NCI-H2107 (cell line): ENCODE data around the gene DRGX.

ENCODE experiments used
- DNase-seq: peaks from one replicate; lab custom pipeline; 2025; lab: John Stamatoyannopoulos, UW

DRGX gene

DNA sequence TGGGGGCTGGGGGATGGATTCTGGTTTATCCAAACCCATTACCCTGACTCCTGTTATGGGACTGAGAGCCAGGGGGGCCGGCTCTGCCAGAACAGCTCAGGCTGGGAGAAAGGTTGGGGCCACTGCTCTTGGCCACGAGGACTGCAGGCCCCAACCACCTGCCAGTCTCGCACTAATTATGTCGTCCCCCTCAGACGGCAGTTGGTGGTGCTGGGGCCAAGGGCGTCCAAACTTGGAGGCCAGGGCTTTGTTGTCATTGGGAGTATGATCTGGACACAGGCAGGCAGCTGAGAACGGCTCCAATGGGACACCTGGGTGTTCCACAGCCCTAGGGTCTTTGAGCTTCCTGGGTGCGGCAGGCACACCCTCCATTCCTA is 34.7 kb downstream of the DRGX start:
- no peak for DNase-seq

- DNase-seq: no peak
Measured at GRCh38 chr10:49360271-49361177, 35.4 kb downstream of the DRGX start.

GRCh38 chr10:49359349-49360270 is 36.3 kb downstream of the DRGX start:
- no peak for DNase-seq

- no peak for DNase-seq
Measured at GRCh38 chr10:49357910-49358309, 38.0 kb downstream of the DRGX start.

- no peak for DNase-seq
Measured at GRCh38 chr10:49356944-49357343, 38.9 kb downstream of the DRGX start.

GRCh38 chr10:49356181-49356580 is 39.7 kb downstream of the DRGX start:
- no peak for DNase-seq

- no peak for DNase-seq
Measured at GRCh38 chr10:49355221-49355620, 40.7 kb downstream of the DRGX start.

- DNase-seq: no peak
Measured at GRCh38 chr10:49354593-49354992, 41.3 kb downstream of the DRGX start.

- no peak for DNase-seq
Measured at GRCh38 chr10:49353895-49354566, 41.9 kb downstream of the DRGX start.

DNA sequence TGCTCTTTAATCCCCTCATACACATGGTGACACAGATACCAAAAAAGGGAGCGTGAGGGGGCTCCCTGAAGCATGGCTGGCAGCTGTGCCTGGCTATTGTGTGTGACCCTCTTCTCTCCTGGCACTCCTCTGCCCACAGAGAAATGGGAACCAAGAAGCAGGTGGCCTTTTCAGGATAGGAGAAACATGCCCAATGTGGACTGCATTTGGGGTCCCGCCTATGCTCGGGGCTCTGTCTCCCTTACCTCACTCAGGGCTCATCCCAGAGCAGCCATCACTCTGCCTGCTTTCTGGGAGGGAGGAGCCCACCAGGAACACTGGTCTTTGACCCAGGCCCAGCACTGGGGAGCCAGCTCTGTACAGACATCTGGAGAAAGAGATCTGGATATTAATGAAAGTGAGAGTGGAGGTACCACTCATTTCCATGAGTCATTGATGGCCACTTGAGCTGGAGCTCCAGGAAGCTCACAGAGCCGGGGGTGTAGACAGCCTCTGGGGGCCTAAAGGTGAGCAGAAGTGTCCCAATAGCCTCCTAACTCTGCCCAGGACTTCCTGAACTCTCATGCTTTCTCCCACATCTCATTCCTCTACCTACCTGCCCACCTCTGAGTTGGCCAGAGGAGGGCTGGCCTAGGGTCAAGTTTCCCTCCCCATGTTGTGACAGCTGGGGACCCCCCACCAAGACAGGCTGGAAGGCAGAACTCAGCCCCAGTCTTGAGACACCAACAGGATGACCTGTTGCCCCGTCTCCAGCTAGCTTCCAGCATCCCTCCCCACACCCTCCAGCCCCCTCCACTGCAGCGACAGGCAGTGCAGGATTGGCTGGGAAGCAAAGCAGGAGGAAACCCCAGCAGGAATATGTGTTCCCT is 42.6 kb downstream of the DRGX start:
- DNase-seq: no peak

GRCh38 chr10:49352323-49352722 is 43.6 kb downstream of the DRGX start:
- DNase-seq: no peak

GRCh38 chr10:49351669-49352068 is 44.2 kb downstream of the DRGX start:
- DNase-seq: no peak

- DNase-seq: no peak
Measured at GRCh38 chr10:49350846-49351532, 44.9 kb downstream of the DRGX start.

GRCh38 chr10:49350138-49350537 is 45.8 kb downstream of the DRGX start:
- no peak for DNase-seq

DNA sequence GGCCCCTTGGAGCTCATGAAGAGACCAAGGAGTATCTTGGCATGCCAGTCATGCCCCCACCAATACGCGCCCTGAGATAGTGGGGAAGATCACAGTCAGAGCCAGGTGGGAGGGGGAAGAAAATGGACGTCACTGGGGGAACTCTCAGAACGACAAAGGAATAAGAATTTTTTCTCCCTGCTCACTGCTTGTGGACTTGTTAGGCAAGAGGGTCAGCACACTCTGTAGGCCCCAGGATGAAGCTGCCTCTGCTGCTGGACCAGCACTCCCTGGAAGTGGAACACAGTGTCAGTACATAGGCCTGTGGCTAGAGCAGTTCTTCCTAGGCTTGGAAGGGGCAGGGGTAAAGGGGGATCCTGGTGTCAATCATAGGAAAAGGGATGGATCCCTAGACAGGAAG is 46.5 kb downstream of the DRGX start:
- DNase-seq: no peak

DNA sequence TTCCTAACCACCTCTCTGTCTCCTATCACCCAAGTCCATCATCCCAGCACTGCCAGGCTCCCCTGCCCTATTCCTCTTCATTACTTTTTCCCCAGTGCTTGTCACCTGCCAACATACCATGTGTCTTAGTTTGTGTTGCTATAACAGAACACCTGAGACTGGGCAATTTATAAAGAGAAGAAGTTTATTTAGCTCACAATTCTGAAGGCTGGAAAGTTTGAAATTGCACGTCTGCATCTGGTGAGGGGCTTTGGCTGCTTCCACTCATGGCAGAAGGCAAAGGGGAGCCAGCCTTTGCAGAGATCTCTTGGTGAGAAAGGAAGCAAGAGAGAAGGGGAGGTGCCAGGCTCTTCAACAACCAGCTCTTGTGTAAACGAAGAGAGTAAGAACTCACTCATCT is 47.3 kb downstream of the DRGX start:
- no peak for DNase-seq

GRCh38 chr10:49347827-49348226 is 48.1 kb downstream of the DRGX start:
- no peak for DNase-seq

DNA sequence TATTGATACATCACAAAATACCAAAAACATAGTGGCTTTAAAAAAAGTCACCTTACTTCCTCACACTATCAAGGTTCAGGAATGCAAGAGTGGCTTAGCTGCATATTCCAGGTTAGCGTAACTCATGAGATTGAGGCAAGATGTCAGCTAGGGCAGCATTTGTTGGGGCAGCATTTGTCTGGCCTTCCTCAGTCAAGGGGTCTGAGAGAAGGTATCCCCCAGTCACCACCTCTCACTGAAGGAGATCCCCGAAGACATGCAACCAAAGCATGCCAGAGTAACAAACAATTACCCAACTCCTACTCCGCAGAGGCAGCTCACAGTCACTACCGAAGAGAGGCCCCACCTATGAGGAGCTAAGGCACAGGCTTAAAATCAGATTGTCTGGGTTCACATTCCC is 48.5 kb downstream of the DRGX start:
- DNase-seq: no peak

DNA sequence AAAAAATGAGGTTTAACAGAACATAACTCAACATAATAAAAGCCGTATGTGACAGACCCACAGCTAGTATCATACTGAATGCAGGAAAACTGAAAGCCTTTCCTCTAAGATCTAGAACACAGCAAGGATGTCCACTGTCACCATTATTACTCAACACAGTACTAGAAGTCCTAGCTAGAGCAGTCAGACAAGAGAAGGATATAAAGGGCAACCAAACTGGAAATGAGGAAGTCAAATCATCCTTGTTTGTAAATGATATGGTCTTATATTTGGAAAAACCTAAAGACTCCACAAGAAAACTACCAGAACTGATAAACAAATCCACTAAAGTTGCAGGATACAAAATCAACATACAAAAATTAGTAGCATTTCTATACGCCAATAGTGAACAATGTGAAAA is 51.0 kb downstream of the DRGX start:
- no peak for DNase-seq

DNA sequence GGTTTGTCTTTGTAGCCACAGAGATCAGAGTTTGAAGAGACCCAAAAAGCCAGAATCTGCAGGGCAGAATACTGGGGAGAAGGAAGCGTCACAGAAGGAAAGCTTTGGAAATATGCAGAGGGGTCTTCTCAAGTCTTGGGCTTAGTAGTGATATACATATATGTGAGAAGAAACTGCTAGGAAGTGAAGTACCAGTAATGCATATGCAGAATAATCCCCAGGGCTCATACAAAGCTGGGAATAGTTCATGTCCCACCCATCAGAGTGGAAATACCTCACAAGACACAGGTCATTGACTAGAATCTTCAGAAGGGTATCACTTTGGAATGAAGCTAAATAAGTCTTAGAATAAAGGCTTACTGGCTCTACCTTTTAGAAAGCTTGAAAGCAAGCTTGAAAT is 57.3 kb downstream of the DRGX start:
- no peak for DNase-seq
